Neural crest cell (in vitro differentiated cells): ENCODE results near the gene PAH. TPM values are rescaled to one million over a fixed set of nuclear protein-coding genes. Genes with fewer than 3 reads are reported as not detected.

Experiments
- DNase-seq: peaks from one replicate; pipeline ENCODE4 v3.0.0; 2021; ENCODE audit warnings: low read depth, mixed read lengths, low spot score
- H3K27ac Mint-ChIP-seq: one replicate; pipeline ENCODE4 v1.8.0; 2021; ENCODE audit warnings: mild to moderate bottlenecking, mixed read lengths; ENCODE audit not compliant: unreplicated experiment
- H3K27me3 Mint-ChIP-seq: 2 replicates; pipeline ENCODE4 v1.8.0; 2021; ENCODE audit warnings: low read depth, mild to moderate bottlenecking, mixed read lengths
- H3K36me3 Mint-ChIP-seq: 2 replicates; pipeline ENCODE4 v1.8.0; 2021; ENCODE audit warnings: low read depth, mild to moderate bottlenecking, mixed read lengths
- H3K4me1 Mint-ChIP-seq: 2 replicates; pipeline ENCODE4 v1.8.0; 2021; ENCODE audit warnings: mixed read lengths
- H3K4me3 Mint-ChIP-seq: one replicate; pipeline ENCODE4 v1.8.0; 2021; ENCODE audit warnings: mild to moderate bottlenecking, mixed read lengths
- H3K9me3 Mint-ChIP-seq: 2 replicates; pipeline ENCODE4 v1.8.0; 2021; ENCODE audit warnings: mixed read lengths
- CTCF ChIP-seq: fragments of 200-600 bp; sonication (generic); conservative IDR thresholded peaks from 2 replicates; pipeline ENCODE4 v1.5.0; 2021; ENCODE audit warnings: antibody characterized with exemption, mild to moderate bottlenecking
- total RNA-seq: library from RNA; stranded (reverse); gene quantifications from 2 replicates; pipeline ENCODE4 v1.2.1, GENCODE V29; 2021

Gene PAH
- total RNA-seq, 1 donor from 2014 or later: not detected

GRCh38 chr12:102900389-102900788 lies 16.7 kb downstream of the PAH start:
- Mint-ChIP-seq H3K36me3 (no peaks in the 10 kb centered on the region), H3K27ac (no peak overlapping the region), H3K4me1 (no peaks in the 10 kb centered on the region), H3K27me3 (peaks cover 13% of the 10 kb centered on the region), H3K9me3 (no peaks in the 10 kb centered on the region), H3K4me3 (no peak overlapping the region)
- no peak for DNase-seq
- TF ChIP-seq CTCF: no peak

- Mint-ChIP-seq H3K27ac (no peak overlapping the region), H3K9me3 (no peaks in the 10 kb centered on the region), H3K4me3 (no peak overlapping the region), H3K36me3 (no peaks in the 10 kb centered on the region), H3K4me1 (peaks cover 7% of the 10 kb centered on the region), H3K27me3 (peaks cover 2% of the 10 kb centered on the region)
- DNase-seq: no peak
- no peak for TF ChIP-seq CTCF
Observed at GRCh38 chr12:102896067-102896466, 21.0 kb downstream of the PAH start.

GRCh38 chr12:102891756-102892155 lies 25.3 kb downstream of the PAH start:
- no peak for DNase-seq
- Mint-ChIP-seq H3K9me3 (peaks cover under 1% of the 10 kb centered on the region), H3K4me3 (no peak overlapping the region), H3K36me3 (no peaks in the 10 kb centered on the region), H3K27me3 (peaks cover 21% of the 10 kb centered on the region), H3K27ac (no peak overlapping the region), H3K4me1 (peaks cover 8% of the 10 kb centered on the region)
- no peak for TF ChIP-seq CTCF

- Mint-ChIP-seq H3K9me3 (peaks cover 3% of the 10 kb centered on the region), H3K4me1 (peaks cover 8% of the 10 kb centered on the region), H3K4me3 (no peak overlapping the region), H3K27me3 (peaks cover 30% of the 10 kb centered on the region), H3K27ac (no peak overlapping the region), H3K36me3 (no peaks in the 10 kb centered on the region)
- no peak for TF ChIP-seq CTCF
- DNase-seq: no peak
Observed at GRCh38 chr12:102888511-102888910, 28.5 kb downstream of the PAH start.

- H3K36me3 Mint-ChIP-seq: no peaks in the 10 kb centered on the region
- no peak for DNase-seq
- TF ChIP-seq CTCF: no peak
- peaks cover 53% of the 10 kb centered on the region for H3K27me3 Mint-ChIP-seq
- no peak overlapping the region for H3K27ac Mint-ChIP-seq
- H3K9me3 Mint-ChIP-seq: peaks cover 3% of the 10 kb centered on the region
- H3K4me3 Mint-ChIP-seq: no peak overlapping the region
- no peaks in the 10 kb centered on the region for H3K4me1 Mint-ChIP-seq
Observed at GRCh38 chr12:102885043-102885932, 31.8 kb downstream of the PAH start.
